Activated T-cell treated with anti-CD3 and anti-CD28 coated beads, Interleukin-2, amount 50 U/mL, for 4 hours (primary cell): ENCODE data around the gene SV2C. TPM values are rescaled to one million over a fixed set of nuclear protein-coding genes. Genes with fewer than 3 reads are reported as not detected.

Source experiments
- ATAC-seq, 2 donors: fragments of 200-7000 bp; cut with Tn5 transposase; one replicate each; pipeline ENCODE4 v1.10.0; 2021
- DNase-seq: peaks from one replicate; pipeline ENCODE4 v3.0.0-alpha.2; 2020
- H3K27me3 Mint-ChIP-seq: one replicate; pipeline ENCODE4 v1.8.0; 2021; ENCODE audit warnings: low read depth, mixed read lengths
- H3K36me3 Mint-ChIP-seq: one replicate; pipeline ENCODE4 v1.8.0; 2022; ENCODE audit warnings: mixed read lengths; ENCODE audit not compliant: insufficient read depth
- H3K4me1 Mint-ChIP-seq: one replicate; pipeline ENCODE4 v1.8.0; 2021; ENCODE audit warnings: low read depth, mixed read lengths
- H3K4me3 Mint-ChIP-seq: one replicate; pipeline ENCODE4 v1.8.0; 2021; ENCODE audit warnings: mild to moderate bottlenecking, moderate library complexity, mixed read lengths
- H3K9me3 Mint-ChIP-seq: one replicate; pipeline ENCODE4 v1.8.0; 2021; ENCODE audit warnings: mixed read lengths
- total RNA-seq, 3 donors: library from RNA; stranded (reverse); gene quantifications; one replicate each; pipeline ENCODE4 v1.2.1, GENCODE V29; 2021

Gene SV2C
- total RNA-seq, 3 donors from 2014 or later, result not detected

DNA sequence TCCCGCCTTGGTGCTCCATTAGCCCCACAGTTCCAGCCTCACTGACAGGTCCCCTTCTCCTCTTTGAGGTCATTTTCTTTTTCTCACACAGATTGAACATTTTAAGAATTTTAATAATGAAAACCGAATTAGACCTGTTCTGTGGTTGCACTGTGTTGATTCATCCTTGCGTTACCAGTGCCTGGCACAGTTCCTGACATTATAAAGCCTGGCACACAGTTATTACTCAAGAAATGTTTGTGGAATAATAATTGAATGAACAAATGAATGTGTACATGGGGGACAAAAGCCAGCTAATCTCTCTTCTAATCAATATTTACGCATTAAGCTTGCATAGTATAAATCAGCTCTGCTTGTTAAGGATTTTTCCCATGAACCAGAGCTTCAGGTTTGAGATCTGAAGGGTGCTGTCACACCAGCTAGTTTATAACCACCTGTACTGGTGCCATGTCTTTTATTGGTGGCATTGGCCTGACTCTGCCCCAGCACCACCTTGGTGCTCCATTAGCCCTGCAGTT lies 80.0 kb downstream of the SV2C start:
- Mint-ChIP-seq H3K9me3 (peaks cover 7% of the 10 kb centered on the region), H3K36me3 (no peaks in the 10 kb centered on the region), H3K4me1 (no peaks in the 10 kb centered on the region), H3K4me3 (no peak overlapping the region), H3K27me3 (peaks cover 6% of the 10 kb centered on the region)
- DNase-seq, result no peak
- no peak for ATAC-seq

DNA sequence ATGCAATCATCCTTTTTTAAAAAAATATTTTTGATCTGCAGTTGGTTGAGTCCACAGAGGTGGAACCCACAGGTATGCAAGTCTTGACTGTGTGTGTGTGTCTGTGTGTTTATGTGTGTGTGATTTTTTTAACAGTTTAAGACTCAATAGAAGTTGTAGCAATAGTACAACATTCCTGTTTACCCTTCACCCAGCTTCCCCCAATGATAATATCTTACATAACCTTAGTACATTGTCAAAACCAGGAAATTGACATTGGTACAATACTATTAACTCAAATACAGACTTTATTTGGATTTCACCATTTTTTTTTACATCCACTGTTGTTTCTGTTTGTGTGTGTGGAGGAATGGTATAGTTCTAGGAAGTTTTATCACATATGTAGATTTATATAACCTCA lies 81.8 kb downstream of the SV2C start:
- no peaks in the 10 kb centered on the region for H3K4me1 Mint-ChIP-seq
- H3K9me3 Mint-ChIP-seq, result peaks cover 7% of the 10 kb centered on the region
- H3K4me3 Mint-ChIP-seq, result no peak overlapping the region
- DNase-seq (no peak), ATAC-seq (no peak)
- H3K27me3 Mint-ChIP-seq, result peaks cover 12% of the 10 kb centered on the region
- no peaks in the 10 kb centered on the region for H3K36me3 Mint-ChIP-seq

DNA sequence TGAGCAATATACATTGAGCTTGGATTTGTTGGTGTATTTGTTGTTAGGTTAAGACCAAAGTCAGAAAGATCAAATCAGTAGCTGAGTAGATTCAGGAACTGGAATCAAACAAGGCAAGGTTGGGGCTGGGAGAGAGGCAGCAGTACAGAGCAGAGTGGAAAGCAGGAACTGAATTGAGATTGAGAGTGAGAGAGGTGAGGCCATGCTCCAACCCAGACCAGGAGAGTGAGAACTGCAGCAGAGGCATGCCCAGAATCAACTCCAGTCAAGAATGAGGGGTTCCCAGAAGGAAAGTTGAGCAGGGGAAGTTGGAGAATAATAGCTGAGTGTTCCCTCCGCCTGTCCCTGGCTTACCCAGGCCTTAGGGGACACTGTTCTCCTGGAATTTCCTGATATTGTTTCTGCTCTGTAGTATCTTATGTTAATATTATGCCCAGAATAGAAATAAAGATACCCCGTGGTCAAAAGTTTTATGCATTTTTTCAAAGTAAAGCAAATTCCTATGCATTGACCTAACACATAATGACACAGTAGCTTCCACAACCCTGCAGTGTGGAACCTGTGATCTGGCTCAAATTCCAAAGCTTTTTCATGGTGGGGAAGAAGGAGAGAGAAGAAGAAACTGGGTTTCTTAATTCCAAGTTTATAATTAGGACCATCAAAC lies 82.7 kb downstream of the SV2C start:
- H3K36me3 Mint-ChIP-seq, result no peaks in the 10 kb centered on the region
- H3K27me3 Mint-ChIP-seq, result peaks cover 12% of the 10 kb centered on the region
- DNase-seq (no peak), ATAC-seq (no peak)
- peaks cover 7% of the 10 kb centered on the region for H3K9me3 Mint-ChIP-seq
- H3K4me1 Mint-ChIP-seq, result no peaks in the 10 kb centered on the region
- no peak overlapping the region for H3K4me3 Mint-ChIP-seq

DNA sequence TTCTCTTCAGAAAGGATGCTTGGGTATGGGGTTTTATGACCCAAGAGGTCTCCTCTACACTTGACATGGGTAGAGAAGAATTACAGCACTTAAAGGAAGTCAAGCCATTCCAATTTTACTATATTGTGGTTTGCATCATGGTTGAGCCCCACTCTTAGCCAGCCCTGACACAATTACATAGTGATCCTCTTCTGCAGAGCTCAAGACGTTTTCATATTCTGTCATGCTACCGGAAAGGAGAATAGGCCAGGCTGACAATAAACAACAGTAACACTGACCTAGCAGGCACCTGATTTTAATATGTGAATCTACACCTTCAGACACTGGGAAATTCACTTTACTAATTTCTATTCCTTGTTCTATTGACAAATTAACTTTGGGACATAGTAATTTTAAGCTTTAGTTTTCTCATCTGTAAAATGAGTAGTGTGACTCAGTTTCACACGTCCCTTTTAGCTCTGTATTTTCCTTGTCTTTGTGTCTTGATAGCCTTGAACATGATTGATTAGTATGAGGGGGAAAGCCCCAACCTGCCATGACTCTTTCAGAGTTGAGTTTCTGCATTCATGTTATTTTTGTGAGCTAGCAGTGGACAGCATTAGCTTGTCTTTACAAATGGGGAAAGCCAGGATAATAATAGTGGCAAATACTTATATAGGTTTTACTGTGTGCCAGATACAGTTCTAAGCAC lies 83.8 kb downstream of the SV2C start:
- Mint-ChIP-seq H3K4me1 (no peaks in the 10 kb centered on the region), H3K27me3 (peaks cover 12% of the 10 kb centered on the region), H3K36me3 (no peaks in the 10 kb centered on the region), H3K4me3 (no peak overlapping the region), H3K9me3 (peaks cover 7% of the 10 kb centered on the region)
- ATAC-seq, result peak in 1 of 2 donors; percentile 21
- no peak for DNase-seq

DNA sequence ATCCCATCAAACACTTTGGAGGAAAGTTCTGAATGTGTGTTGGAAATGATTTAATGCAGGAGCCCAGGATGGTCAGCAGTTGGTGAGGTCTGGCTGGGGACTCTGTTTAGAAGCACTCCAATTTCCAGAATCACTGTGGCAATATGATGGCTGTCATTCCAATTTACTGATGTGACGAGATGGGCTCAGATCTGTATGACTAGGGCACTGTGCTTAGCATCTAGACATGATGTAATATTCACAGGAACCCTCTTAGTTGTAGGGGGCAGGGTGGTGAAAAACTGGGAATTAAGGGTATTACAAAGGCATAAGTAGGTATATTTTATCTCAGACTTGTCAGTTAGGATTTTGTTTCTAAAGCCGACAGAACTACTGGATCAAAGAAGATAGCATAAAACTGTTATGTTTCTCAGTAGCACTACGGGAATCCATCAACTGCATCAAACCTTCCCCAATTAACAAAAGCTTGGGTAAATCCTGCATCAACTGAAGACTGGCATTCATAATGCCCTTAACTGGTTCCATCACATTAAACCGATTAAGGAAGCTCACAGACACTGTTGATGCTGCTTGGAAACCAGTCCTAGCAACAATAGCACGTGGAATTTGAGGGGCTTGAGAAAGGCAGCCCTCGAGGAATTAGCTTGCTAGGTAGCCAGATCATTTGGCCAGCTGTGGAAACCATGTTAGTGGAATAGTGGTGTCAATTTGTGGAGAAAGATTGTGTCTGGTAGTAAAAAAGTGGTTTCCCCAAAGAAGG lies 86.1 kb downstream of the SV2C start:
- ATAC-seq, result no peak
- peaks cover 7% of the 10 kb centered on the region for H3K9me3 Mint-ChIP-seq
- no peaks in the 10 kb centered on the region for H3K4me1 Mint-ChIP-seq
- H3K36me3 Mint-ChIP-seq, result no peaks in the 10 kb centered on the region
- H3K27me3 Mint-ChIP-seq, result peaks cover 12% of the 10 kb centered on the region
- H3K4me3 Mint-ChIP-seq, result no peak overlapping the region
- no peak for DNase-seq

DNA sequence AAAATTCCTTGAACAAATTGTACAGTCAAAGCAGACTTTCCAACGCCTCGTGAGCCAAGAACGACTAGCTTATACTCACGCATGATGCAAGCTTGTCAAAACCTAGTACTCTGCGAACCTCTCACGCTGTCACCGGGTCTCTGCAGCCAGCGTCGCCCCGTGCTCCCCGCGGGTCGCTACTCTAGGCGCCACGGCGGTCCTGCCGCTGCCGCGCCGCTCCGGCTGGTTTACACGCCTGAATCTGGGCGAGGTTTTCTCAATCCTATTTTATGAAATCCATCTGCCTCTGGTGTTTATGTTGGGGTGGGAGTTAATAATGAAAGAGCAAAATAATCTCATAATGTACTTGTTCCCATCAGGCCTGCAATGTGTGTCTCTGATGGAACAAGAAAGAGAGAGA lies 90.9 kb downstream of the SV2C start:
- no peaks in the 10 kb centered on the region for H3K27me3 Mint-ChIP-seq
- DNase-seq (no peak), ATAC-seq (no peak)
- H3K36me3 Mint-ChIP-seq, result no peaks in the 10 kb centered on the region
- peaks cover 32% of the 10 kb centered on the region for H3K4me1 Mint-ChIP-seq
- no peaks in the 10 kb centered on the region for H3K9me3 Mint-ChIP-seq
- H3K4me3 Mint-ChIP-seq, result no peak overlapping the region

DNA sequence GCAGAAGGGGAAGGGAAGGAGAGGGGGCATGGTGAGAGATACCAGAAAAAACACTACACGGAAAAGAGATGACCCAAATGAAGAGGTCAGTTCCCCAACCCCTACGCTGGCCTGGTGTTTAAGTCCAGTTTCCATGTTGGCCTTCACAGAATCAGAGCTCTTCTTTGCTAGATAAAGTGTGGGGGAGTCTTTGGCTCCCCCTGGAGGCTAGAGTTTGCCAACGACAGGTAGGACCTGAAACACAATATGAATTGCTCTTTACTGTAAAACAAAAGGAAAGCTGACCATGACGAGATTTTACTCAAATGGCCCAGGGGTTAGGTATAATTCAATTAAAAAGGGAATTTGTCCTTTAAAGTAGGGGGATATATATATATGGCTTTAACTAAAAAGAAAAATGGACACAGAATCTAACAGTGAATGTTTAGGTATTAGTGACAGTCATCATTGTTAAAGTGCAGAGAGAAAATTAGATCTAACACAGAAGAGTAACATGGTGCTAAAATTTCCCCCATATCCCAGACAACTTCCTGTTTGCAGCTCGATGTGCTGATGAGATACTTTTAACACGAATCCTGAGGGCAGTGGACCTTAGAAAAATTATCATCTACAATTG lies 92.0 kb downstream of the SV2C start:
- H3K4me1 Mint-ChIP-seq, result peaks cover 32% of the 10 kb centered on the region
- no peaks in the 10 kb centered on the region for H3K9me3 Mint-ChIP-seq
- H3K4me3 Mint-ChIP-seq, result peak overlapping the region; percentile 59
- peak; percentile 37 for DNase-seq
- H3K36me3 Mint-ChIP-seq, result no peaks in the 10 kb centered on the region
- no peaks in the 10 kb centered on the region for H3K27me3 Mint-ChIP-seq
- ATAC-seq, result peak; percentile 55 to 65

DNA sequence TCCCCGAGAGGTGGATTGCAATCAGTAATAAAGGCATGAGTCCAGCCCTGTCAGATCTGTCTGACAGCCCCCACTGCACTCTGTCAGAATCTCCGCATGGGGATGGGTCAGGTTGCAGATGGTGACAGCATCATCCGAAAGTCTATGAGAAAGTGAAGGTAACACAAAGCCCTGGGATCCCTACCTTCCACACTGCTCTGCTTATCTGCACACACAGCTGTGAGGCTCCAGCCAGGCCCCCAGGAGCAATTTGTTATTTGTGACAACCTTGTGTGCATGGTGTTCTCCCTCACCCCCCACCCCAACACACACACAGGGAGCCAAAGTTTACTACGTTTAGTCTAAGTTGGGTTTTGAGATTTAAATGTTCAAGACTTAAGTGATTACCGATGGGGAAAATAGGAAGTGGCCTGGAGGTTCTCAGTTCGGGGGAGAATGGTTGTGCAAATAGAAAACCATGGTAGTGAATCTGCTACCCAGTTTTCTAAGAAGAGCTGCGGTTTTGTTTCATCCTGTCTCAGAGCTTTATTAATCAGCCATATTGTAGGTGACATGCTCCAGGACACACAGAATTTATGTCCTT lies 92.7 kb downstream of the SV2C start:
- Mint-ChIP-seq H3K4me1 (peaks cover 32% of the 10 kb centered on the region), H3K36me3 (no peaks in the 10 kb centered on the region), H3K4me3 (peak overlapping the region; percentile 1), H3K27me3 (no peaks in the 10 kb centered on the region), H3K9me3 (no peaks in the 10 kb centered on the region)
- ATAC-seq (peak; percentile 50 to 77), DNase-seq (no peak)

DNA sequence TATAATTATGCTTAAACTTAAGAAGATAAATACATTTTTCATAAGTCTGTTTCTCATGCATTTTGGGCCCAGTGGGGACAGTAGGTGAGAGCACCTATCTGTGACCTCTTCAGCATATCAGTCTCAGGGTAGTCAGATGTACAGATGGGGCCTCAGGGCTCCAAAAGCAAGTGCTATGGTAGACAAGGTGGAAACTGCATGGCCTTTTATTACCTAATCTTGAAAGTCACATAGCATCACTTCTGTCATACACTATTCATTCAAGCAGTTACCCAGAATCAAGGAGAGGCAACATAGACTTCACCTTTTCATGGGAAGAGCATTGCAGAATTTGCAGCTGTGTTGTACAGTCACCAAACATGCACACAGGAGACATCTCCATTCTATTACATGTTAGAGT lies 94.8 kb downstream of the SV2C start:
- H3K4me1 Mint-ChIP-seq, result peaks cover 32% of the 10 kb centered on the region
- DNase-seq, result no peak
- no peaks in the 10 kb centered on the region for H3K9me3 Mint-ChIP-seq
- no peak overlapping the region for H3K4me3 Mint-ChIP-seq
- H3K27me3 Mint-ChIP-seq, result no peaks in the 10 kb centered on the region
- no peak for ATAC-seq
- no peaks in the 10 kb centered on the region for H3K36me3 Mint-ChIP-seq

DNA sequence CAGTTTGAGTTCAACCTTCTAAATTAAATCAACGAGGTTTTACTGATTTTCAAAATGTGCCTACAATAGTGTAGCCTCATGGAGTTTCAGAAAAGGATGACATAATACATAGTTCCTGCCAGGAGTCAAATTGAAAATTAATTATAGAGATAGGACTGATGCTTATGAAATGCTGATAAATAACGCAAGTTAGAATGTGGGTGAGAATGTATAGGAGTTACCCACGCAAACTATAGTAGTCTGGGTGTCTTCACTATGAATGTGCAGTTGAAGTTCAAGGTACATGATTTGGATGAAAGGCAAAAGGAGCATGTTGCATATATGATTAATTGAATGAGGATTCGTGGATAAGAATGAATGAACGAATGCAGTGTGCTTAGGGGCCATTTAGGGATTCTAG lies 95.7 kb downstream of the SV2C start:
- Mint-ChIP-seq H3K4me3 (no peak overlapping the region), H3K36me3 (no peaks in the 10 kb centered on the region), H3K9me3 (no peaks in the 10 kb centered on the region), H3K27me3 (no peaks in the 10 kb centered on the region), H3K4me1 (peaks cover 32% of the 10 kb centered on the region)
- DNase-seq, result no peak
- ATAC-seq, result no peak

DNA sequence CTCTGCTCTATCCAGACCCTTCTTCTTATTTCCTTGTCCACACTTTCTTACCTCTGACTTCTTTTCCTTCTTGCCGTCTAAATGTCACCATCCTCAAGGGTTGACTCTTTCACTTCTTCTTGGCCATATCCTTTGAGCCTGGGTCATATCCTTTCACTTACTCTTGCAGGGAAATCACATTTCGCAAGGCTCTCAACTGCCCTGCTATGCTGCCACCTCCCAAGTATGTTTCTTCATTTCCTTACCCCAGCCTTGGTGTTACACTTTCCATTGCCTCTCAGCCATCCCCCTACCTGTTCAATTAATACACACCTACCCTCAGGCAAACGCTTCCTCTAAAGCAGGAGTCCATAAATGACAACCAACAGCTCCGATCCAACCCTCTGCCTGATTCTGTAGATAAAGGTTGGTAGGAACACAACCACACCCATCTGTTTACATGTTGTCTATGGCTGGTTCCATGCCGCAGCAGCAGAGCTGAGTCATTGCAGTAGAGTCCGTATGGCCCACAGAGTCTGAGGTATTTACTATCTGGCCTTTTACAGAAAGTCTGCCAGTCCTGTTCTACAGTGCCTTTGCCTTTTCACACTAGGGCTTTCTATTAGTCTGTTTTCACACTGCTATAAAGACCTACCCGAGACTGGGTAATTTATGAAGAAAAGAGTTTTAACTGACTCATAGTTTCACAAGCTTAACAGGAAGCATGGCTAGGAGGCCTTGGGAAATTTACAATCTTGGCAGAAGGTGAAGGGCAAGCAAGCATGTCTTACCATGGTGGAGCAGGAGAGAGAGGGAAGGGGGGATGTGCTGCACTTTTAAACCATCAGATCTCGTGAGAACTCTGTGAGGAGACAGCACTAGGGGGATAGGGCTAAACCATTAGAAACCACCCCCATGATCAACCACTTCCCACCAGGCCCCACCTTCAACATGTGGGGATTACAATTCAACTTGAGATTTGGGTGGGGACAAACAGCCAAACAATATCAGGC lies 97.9 kb downstream of the SV2C start:
- Mint-ChIP-seq H3K4me1 (peaks cover 18% of the 10 kb centered on the region), H3K36me3 (no peaks in the 10 kb centered on the region), H3K4me3 (no peak overlapping the region), H3K27me3 (no peaks in the 10 kb centered on the region), H3K9me3 (no peaks in the 10 kb centered on the region)
- ATAC-seq, result peak; percentile 76 to 82
- DNase-seq, result no peak

DNA sequence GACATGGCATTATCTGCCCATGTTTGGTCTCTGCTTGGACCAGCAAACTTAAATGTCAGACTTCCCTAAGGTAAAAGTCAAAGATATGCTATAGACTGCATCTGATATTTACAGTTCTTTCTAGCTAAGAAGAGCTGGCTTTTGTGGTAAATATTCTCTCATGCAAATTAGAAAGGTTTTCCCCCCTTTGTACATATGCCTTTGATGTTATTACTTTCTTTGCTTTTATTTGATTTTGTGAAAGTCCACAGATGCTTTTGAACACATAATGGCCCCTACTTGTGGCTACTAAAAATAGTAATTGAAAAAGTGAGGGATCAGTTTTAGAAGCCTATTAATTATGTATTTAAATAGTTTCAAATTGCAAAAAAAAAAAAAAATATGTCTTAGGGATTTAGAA lies 104.2 kb downstream of the SV2C start:
- Mint-ChIP-seq H3K4me3 (no peak overlapping the region), H3K4me1 (no peaks in the 10 kb centered on the region), H3K36me3 (no peaks in the 10 kb centered on the region), H3K27me3 (no peaks in the 10 kb centered on the region), H3K9me3 (no peaks in the 10 kb centered on the region)
- ATAC-seq (no peak), DNase-seq (no peak)

DNA sequence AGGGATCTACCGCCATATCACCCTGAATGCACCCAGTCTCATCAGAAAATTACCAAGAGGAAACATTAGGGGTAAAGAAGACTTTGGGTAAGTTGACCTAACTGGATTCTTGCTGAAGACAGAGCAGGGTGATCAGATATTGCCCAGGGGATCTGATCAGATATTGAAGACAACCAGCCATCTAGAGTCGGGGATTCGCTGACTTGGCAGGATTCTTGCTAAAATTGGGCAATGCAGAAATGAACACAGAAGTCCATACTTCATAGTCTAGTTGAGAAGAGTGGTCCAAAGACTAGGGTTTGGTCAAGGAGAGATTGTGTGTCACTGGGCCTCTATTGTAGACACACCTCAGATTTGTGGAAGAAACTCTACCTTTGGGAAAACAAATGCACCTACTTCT lies 107.2 kb downstream of the SV2C start:
- no peak for DNase-seq
- Mint-ChIP-seq H3K4me3 (no peak overlapping the region), H3K27me3 (peaks cover 3% of the 10 kb centered on the region), H3K4me1 (no peaks in the 10 kb centered on the region), H3K36me3 (no peaks in the 10 kb centered on the region), H3K9me3 (no peaks in the 10 kb centered on the region)
- ATAC-seq, result no peak
